LNCAP (cell line): ENCODE data around the gene QRFP.

Source experiments
- TF ChIP-seq, protein P1 (sequence below): fragments of 450-650 bp; IDR thresholded peaks from 2 replicates; pipeline ENCODE4 v1.5.1; 2017; ENCODE audit warnings: mild to moderate bottlenecking

Gene QRFP

DNA sequence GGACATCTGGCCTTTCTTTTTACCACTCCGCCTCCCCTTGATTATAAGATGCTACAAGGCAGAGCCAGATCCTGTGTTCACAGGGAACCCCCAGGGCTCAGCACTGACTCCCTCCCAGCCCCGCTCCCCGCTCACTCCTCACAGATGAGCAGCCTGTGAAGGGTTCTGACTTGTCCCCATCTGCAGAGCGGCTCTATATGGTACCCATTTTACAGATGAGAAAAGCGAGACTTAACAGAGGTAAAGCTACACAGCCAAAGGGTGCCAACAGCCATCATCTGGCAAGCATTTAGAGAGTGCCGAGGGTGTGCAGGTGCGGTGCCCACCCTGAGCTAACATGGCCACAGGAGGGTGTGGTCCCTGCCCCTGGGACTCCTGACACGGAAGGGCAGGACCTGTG lies 23.6 kb upstream of the QRFP start:
- TF ChIP-seq, protein P1, sequence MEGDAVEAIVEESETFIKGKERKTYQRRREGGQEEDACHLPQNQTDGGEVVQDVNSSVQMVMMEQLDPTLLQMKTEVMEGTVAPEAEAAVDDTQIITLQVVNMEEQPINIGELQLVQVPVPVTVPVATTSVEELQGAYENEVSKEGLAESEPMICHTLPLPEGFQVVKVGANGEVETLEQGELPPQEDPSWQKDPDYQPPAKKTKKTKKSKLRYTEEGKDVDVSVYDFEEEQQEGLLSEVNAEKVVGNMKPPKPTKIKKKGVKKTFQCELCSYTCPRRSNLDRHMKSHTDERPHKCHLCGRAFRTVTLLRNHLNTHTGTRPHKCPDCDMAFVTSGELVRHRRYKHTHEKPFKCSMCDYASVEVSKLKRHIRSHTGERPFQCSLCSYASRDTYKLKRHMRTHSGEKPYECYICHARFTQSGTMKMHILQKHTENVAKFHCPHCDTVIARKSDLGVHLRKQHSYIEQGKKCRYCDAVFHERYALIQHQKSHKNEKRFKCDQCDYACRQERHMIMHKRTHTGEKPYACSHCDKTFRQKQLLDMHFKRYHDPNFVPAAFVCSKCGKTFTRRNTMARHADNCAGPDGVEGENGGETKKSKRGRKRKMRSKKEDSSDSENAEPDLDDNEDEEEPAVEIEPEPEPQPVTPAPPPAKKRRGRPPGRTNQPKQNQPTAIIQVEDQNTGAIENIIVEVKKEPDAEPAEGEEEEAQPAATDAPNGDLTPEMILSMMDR, result no peak

DNA sequence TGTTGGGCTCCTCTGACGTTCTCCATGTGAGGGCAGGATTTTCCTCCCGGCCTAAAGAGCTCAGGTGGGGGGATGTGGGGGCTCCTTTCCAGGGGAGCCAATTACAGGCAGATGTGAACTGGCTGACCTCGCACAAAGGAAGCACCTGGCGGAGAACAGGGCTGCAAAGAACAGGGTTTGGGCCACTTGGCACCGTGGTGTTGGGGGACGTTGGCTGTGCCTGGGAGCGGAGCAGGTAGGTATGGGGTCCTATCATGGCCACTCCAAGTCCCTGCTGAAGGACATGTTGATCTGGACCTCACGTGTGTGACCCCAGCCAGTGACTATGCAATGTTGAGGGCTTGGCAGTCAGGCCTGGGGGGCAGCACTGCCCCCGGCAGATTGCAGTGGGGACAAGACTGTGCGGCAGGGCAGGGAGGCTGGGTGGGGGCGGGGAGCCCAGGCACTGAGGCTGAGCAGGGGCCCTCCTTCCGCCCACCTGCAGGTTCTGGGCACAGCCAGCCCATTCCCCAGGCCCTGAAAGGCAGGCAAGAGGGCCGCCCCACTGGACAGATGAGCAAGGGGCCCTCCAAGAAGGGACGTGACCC lies 23.0 kb upstream of the QRFP start:
- TF ChIP-seq, protein P1, result no peak

DNA sequence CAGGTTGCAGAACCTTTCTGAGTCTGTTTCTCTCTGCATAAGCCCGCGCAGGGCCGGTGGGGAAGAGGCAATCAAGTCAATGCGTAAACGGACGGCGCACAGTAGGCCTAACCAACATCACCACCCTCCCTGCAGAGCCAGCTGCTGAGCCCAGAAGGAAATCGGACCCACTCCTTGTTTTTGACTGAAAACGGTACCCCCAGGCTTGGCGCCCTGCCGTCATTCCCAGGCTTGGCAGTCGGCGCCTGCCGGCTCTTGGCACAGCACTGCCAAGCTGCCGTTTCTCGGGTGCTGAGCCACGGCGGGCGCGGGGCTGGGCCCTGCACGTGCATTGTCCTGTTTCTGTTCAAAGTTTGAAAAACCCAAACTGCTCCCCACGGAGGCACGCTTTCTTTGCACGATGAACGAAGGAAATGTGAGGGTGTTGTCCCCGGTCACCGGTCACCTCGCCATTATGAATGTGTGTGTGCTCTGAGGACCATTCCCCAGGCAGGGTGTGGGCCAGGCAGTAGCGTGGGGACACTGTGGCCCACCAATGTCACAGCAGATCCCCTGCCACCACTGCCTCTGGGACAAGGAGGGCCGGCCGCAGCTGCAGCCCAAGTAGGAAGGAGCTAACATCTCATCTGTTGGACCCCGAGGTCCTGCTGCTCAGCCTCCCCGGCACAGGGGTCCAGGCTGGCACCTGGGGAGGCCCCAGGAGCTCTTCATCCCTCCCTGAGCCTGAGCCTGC lies 22.4 kb upstream of the QRFP start:
- TF ChIP-seq, protein P1, result no peak

DNA sequence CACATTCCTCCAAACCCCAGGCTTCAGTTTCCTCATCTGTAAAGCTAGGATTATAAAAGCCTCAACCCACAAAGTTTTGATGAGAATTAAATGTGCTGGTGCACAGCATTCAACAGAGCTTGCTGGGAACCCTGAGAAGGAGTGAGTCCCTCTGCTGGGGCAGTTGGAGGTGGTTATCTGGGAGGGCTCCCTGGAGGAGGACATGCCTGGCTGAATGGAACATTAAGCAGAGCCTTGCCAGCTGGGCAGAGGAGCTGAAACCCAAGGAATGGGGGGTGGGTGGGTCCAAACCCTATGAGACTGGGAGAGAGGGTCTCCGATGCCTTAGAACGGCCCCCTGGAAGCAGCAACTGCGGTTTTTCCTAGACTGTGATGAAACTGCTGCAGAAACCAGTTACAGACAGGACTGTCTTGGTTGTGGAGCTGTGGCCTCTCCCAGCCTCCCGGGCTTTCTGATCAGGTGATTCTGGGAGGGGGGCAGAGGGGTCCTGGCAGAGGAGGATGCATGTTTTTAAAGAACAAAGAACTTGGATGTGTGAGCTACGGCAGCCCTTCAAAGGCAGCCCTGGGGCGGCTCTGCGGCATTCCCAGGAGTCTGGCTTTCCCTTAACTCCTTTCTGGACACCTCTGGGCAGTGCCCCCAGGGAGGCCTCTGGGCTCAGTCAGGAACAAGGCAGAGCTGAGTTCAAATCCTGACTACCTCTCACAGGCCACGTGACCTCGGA lies 21.7 kb upstream of the QRFP start:
- TF ChIP-seq, protein P1, result no peak

DNA sequence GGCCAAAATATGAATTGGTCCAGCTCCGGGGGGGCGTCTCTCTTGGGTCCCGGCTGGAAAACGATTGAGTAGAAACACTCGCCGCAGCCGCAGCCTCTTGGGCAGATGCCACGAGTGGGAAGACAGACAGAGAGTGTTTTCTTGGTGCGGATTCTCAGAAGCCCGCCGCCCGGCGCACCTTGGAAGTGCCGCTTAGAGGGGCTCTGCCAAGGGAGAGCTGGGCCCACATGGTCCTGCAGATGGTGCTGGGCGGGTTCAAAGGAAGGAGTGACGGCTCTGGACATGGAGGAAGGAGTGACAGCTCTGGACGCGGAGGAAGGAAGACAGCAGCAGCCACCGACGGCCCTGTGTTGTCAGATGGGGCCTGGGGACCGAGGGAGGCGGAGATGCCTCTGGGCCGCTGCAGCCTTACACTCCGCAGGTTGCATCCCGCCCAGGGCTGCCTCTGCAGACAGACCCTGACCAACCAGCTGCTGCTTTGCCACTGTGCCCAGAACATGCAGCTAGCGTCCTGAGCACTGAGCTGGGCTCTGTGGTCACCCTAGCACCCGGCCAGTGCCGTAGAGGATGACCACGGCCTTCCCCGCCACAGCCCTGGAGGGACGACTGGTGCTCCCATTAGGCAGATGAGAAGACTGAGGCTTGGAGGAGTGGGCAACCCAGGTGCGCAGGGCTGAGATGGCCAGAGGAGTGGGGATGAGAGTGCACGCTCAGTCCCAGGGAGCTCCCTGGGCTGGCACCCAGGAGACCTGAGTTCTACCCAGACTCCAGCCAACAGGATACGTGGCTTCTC lies 20.8 kb upstream of the QRFP start:
- TF ChIP-seq, protein P1, result no peak

DNA sequence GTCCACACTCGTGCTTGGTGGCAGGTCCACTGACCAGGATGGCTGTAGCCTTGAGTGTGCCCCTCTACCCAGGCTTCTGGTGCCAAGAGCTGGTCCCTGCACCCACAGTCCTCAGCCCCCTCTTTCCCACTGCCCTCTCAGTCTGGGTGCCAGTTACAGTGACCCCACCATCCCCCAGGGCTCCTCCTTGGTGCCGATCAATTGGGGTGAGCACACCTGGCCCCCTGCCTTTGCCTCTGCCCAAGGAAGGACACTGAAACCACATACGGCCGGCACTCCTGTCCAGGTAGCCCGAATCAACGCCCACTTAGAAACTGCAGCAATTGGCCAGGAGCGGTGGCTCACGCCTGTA lies 18.5 kb upstream of the QRFP start:
- TF ChIP-seq, protein P1, result no peak

DNA sequence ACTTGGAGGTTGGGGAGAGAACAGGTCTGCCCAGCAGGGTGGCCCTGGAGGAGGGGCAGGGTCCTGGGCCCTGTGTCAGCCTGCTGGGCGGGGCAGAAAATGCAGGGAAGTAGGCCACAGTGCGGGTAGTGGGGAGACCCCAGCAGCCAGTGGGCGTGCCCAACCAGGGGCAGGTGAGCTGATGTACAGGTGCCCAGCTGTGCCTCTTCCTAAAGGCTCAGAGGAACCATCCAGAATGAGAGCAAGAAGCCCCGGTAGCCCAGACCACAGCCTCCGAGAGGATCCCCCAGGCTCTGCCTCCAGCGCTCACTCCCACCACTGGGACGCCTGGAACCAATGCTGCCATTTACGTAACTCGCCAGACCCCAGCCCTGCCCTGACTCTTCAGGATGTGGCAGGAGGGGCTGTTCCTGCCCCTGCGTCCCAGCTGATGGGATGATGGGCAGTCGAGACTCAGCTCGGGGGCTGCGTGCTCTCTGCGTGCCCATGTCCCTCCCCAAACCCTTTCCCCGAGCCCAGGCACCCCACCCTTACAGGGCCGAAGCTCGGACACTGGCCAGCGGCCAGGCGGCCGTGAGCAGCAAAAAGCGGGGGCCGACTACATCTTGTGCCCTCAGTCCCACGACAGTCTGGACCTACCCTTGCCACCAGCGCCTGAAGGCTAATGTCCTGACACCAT lies 17.9 kb upstream of the QRFP start:
- TF ChIP-seq, protein P1, result no peak
